ENCODE results near the gene SLC9C2.
"Not testable (repeated sequence)": the region's sequence is repeated elsewhere in the genome, so short reads cannot be mapped to it uniquely, and the experiment has no call there.

The SLC9C2 gene

DNA sequence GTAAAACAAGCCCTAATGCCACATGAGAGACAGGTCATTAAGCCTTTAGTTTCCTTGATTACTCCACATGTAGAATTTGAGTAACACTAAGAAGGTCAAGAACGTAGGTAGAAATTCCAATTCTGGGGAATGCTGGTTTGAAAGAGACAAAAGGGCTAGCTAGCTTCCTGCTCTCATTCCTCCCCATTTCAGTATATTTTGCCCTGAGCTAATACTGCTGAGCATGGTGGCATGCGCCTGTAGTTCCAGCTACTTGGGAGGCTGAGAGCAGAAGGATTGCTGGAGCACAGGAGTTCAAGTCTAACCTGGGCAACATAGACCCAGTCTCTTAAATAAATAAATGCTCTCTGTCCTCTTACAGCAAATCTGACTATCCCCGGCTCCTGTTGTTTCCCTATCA lies 112.9 kb downstream of the SLC9C2 start:
- no peak for DNase-seq (ENCODE audit: low read depth in 2 of 3, low spot score in 1 of 3)

DNA sequence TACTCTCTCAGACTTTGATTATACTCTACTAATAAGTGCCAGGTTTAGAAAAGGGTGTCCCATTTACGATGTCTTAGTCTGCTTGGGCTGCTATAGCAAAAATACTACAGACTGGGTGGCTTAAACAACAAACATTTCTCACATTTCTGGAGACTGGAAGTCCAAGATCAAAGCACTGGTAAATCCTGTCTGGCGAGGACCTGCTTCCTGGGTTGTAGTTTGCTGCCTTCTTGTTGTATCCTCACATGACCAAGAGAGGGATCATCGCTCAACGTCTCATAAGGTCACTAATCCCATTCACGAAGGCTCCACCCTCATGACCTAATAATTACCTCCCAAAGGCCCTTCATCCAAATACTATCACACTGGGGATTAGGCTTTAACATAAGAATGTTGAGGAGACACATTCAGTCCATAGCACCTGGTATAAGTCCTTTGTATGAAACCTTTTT lies 113.7 kb downstream of the SLC9C2 start:
- no peak for DNase-seq (ENCODE audit: low read depth in 2 of 3, low spot score in 1 of 3)

- no peak for DNase-seq (ENCODE audit: low read depth in 2 of 3, low spot score in 1 of 3)
These were observed 114.9 kb downstream of the SLC9C2 start for GRCh38 chr1:173488001-173488400.

- DNase-seq (ENCODE audit: low read depth in 2 of 3, low spot score in 1 of 3) = no peak
These were observed 117.5 kb downstream of the SLC9C2 start for GRCh38 chr1:173485401-173485800.

GRCh38 chr1:173484276-173484675 lies 118.6 kb downstream of the SLC9C2 start:
- no peak for DNase-seq (ENCODE audit: low read depth in 2 of 3, low spot score in 1 of 3)

- DNase-seq (ENCODE audit: low read depth in 2 of 3, low spot score in 1 of 3) = no peak
These were observed 120.2 kb downstream of the SLC9C2 start for GRCh38 chr1:173482683-173483082.

DNA sequence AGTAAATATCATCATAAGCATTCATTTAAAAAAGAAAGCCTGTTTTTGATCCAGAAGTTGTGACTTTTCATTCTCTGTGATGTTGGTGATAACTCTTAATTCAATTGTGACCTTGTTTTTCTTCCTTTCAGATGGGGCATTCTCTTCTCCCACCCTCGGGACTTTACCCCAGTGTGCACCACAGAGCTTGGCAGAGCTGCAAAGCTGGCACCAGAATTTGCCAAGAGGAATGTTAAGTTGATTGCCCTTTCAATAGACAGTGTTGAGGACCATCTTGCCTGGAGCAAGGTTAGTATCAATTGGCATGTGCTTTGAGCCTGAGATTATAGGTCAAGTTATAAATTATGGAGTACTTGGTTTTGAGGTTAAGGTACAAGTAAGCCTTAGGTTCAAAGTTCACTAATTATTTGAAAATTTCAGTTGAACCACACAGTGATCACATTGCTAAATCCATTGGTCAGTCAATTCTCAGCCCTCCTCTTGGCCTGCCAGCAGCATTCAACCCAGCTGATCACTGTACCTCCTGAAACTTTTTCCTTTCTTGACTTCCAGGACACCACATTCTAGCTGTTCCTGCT lies 121.6 kb downstream of the SLC9C2 start:
- DNase-seq (ENCODE audit: low read depth in 2 of 3, low spot score in 1 of 3) = no peak

DNA sequence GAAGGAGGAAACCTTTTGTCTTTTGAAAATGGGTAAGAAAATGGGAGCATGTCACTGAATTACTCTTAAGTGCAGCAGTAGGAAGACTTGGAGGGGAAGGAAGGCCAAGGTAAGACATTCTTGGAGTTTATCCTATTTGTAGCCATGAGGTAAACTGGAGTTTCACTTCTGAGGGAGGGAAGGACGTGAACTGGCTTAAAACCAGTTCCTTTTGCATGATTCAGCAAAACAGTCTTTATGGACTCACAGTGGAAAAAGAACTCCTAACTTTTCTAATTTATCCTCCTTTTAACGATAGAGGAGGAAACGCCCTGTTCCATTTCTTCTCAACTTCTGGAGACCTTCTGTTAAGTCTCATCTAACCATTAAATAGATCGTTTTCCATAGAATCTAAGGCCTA lies 123.2 kb downstream of the SLC9C2 start:
- DNase-seq (ENCODE audit: low read depth in 2 of 3, low spot score in 1 of 3) = no peak

GRCh38 chr1:173478094-173478674 lies 124.7 kb downstream of the SLC9C2 start:
- no peak for DNase-seq (ENCODE audit: low read depth in 2 of 3, low spot score in 1 of 3)

DNA sequence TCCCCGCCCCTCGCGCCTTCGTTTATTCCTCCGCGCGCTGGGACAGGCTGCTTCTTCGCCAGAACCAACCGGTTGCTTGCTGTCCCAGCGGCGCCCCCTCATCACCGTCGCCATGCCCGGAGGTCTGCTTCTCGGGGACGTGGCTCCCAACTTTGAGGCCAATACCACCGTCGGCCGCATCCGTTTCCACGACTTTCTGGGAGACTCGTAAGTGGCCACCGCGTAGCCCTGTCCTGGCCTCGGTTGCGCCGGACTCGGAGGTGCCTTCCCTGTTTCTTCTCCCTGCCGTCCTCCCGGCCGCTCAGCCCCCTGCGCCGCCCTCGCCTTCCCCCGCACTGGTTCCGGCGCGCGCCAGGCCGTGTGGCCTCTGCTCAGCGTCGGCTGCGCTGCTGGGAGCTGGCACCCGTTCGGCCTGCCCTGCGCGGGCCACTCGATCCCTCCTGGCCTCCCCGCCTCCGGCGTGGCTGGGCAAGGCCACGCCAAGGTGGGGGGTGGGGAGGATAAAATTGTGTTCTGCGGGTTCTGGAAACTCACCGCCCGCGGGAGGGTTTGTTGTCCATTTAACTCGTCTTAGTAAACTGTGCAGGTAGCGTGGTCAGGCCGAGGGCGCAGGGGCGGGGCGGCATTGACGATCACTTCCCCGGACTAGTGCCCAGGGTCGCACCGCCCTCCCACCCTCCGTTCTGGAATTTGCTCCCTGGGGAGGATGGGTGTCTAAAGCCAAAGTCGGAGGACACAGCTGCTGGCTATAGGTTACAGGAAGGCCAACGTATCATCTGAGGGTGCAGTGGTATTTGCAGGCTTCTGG lies 125.4 kb downstream of the SLC9C2 start, which contains the start of gene PRDX6:
TSS of gene PRDX6 (plus strand) at position 50 of the 808 bp plus-strand sequence. CDS start at position 113, 63 bp downstream.
- peak in 1 of 3 donors; percentile 73 for DNase-seq (ENCODE audit: low read depth in 2 of 3, low spot score in 1 of 3)

DNA sequence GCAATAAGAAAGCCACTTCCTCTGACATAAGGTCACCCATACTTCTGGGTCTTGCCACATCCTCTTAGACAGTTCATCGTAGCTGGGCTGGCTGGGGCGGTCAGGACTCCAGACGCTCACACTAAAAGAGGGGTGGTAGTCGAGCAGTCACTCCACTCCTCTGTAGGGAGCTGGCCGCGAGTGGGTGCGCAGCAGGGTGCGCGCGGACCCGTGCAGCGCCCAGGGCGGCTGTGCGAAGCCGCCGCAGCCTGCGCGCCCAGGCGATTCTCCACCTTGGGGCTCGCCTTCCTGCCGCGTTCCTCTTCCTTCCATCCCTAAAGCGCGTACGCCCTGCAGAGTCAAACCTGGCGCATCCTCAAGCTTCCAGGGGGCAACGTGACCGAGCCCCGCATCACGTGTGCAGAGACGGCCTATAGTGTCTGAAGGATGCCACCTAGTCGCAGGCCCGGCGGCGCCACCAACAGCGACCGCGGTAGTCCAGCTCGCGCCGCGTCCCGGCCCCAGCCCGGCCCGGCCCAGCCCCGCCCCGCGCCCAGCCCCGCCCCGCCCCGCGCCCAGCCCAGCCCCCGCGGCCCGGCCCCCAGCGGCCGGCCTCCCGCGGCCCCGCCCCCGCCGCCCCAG lies 126.1 kb downstream of the SLC9C2 start:
- peak; percentile 49 to 81 (median 69) for DNase-seq (ENCODE audit: low read depth in 2 of 3, low spot score in 1 of 3)

GRCh38 chr1:173476197-173476664 lies 126.6 kb downstream of the SLC9C2 start:
- DNase-seq (ENCODE audit: low read depth in 2 of 3, low spot score in 1 of 3) = no peak

- DNase-seq (ENCODE audit: low read depth in 2 of 3, low spot score in 1 of 3) = peak in 1 of 3 donors; percentile 8
These were observed 127.2 kb downstream of the SLC9C2 start for GRCh38 chr1:173475564-173476196.

DNA sequence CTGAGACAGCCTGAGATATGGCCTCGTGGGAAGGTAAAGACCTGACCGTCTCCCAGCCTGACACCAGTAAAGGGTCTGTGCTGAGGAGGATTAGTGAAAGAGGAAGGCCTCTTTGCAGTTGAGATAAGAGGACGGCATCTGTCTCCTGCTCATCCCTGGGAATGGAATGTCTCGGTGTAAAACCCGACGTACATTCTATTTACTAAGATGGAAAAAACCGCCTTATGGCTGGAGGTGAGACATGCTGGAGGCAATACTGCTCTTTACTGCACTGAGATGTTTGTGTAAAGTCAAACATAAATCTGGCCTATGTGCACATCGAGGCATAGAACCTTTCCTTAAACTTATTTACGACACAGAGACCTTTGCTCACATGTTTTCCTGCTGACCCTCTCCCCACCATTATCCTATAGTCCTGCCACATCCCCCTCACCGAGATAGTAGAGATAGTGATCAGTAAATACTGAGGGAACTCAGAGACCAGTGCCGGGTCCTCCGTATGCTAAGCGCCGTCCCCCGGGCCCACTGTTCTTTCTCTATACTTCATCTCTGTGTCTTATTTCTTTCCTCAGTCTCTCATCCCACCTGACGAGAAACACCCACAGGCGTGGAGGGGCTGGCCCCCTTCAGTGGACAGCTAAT lies 128.0 kb downstream of the SLC9C2 start:
- not testable (repeated sequence) for DNase-seq (ENCODE audit: low read depth in 2 of 3, low spot score in 1 of 3)

- no peak for DNase-seq (ENCODE audit: low read depth in 2 of 3, low spot score in 1 of 3)
These were observed 128.6 kb downstream of the SLC9C2 start for GRCh38 chr1:173474097-173474779.

DNA sequence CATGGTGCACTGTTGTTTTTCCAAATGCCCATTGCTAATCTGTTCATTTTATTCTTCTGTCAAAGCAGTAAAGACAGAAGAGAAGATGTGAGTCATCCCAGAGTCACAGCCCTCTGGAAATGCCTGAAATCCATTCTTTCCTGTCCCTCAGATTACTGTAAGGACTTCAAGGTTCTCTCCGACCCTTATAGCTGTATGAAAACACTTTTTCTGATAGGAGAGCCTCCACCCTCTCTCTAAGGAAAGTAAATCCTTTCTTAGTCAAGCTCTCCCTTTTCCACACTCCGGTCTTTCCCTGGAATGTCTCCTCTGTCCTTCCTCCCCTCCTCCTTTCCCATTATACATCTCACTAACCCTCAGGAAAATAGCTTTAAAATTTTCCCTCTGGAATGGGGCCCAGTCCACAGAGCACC lies 129.3 kb downstream of the SLC9C2 start:
- no peak for DNase-seq (ENCODE audit: low read depth in 2 of 3, low spot score in 1 of 3)

- DNase-seq (ENCODE audit: low read depth in 2 of 3, low spot score in 1 of 3) = no peak
These were observed 132.3 kb downstream of the SLC9C2 start for GRCh38 chr1:173470608-173471007.

DNA sequence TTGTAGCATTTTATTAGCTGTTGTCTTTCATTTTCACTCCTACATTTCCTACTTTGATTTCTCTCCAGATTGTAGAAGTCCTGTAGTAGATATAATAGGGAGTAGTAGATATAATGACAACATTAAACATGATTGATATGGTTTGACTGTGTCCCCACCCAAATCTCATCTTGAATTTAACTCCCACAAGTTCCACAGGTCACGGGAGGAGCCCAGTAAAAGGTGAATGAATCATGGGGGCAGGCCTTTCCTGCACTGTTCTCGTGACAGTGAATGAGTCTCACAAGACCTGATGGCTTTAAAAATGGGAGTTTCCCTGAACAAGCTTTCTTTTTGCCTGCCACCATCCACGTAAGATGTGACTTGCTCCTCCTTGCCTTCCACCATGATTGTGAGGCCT lies 133.2 kb downstream of the SLC9C2 start:
- no peak for DNase-seq (ENCODE audit: low read depth in 2 of 3, low spot score in 1 of 3)

- no peak for DNase-seq (ENCODE audit: low read depth in 2 of 3, low spot score in 1 of 3)
These were observed 135.4 kb downstream of the SLC9C2 start for GRCh38 chr1:173467426-173467825.

DNA sequence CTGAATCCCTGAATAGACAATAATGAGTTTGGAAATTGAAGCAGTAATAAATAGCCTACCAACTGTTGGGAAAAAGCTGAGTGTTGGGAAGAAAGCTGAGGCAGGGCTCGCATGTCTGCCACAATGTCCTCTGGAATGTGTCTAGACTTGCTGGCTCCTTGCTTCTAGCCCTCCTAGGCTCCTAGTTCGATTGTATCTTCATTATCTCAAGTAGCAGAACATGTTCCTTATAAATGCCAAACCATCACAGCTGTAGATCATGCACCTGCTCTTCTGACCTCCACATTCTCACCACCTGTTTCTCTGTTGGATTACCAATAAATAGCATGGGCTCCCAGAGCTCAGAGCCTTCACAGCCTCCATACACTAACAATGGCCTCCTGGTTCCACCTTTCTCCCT lies 138.7 kb downstream of the SLC9C2 start:
- not testable (repeated sequence) for DNase-seq (ENCODE audit: low read depth in 2 of 3, low spot score in 1 of 3)
